ENCODE results near the gene MSANTD1.

The MSANTD1 gene

GRCh38 chr4:3304831-3305609 is 56.1 kb downstream of the MSANTD1 start:
- peak; percentile 31 for DNase-seq

DNA sequence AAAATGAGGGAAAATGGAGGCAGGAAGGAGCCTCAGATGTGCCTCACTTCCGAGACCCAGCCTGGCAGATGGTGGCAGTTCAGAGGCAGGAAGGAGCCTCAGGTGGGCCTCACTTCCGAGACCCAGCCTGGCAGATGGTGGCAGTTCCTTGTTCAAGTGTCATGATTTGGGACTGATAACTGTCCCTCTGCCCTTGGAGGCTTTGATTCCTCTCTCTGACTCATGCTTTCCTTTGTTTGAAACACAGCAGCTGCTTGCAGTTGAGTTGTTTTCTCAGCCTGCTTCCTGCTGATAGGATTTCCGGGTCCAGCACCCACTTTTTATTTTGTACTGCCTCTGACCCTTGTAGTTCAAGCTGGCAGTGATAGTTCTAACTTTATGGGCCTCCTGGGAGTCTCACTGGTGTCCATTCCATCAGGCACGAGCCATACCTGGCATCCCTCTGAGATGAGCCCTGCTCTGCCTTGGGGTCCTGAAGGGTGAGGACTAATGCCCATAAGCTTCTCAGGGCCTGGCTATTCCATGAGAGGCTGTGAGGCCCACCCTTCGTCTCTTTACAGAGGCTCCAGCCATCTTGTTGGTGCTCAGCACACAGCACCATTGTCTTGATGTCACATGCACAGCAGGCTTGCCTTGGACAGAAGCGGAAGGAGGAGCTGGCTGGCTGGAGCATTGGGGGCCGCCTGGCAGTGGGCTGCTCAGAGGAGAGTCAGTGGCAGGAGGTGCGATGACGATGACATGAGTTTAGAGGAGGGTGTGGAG is 56.8 kb downstream of the MSANTD1 start:
- no peak for DNase-seq
